GM23338 (cell line): ENCODE data around the gene MOB3B. TPM values are rescaled to one million over a fixed set of nuclear protein-coding genes. Genes with fewer than 3 reads are reported as not detected.

Experiments used
- ATAC-seq: fragments of 200-7000 bp; cut with Tn5 transposase; 3 replicates; pipeline ENCODE4 v1.9.1; 2020
- DNase-seq: peaks from one replicate; pipeline ENCODE4 v3.0.0-alpha.2; 2015; ENCODE audit warnings: low spot score
- H2AFZ ChIP-seq: fragments of 200-600 bp; sonication (generic); 2 replicates; pipeline ENCODE4 v1.8.0; 2016; ENCODE audit warnings: antibody characterized with exemption, mild to moderate bottlenecking, moderate library complexity
- H3F3A ChIP-seq: fragments of 200-600 bp; sonication (generic); replicated peaks from 2 replicates; pipeline ENCODE4 v1.8.0; 2017; ENCODE audit warnings: antibody characterized with exemption, mixed run types, low read depth
- H3K27ac ChIP-seq: fragments of 200-600 bp; sonication (generic); 2 replicates; pipeline ENCODE4 v1.6.1; 2016; ENCODE audit warnings: low read depth
- H3K27me3 ChIP-seq: fragments of 200-600 bp; sonication (generic); 2 replicates; pipeline ENCODE4 v1.8.0; 2016; ENCODE audit warnings: mild to moderate bottlenecking, mixed run types, moderate library complexity; ENCODE audit not compliant: insufficient read depth
- H3K36me3 ChIP-seq: fragments of 200-600 bp; sonication (generic); 2 replicates; pipeline ENCODE4 v1.8.0; 2016; ENCODE audit warnings: mild to moderate bottlenecking; ENCODE audit not compliant: insufficient read depth
- H3K4me1 ChIP-seq: fragments of 200-600 bp; sonication (generic); 2 replicates; pipeline ENCODE4 v1.8.0; 2016; ENCODE audit warnings: mild to moderate bottlenecking, moderate library complexity; ENCODE audit not compliant: insufficient read depth
- H3K4me2 ChIP-seq: fragments of 200-600 bp; sonication (generic); 2 replicates; pipeline ENCODE4 v1.7.1; 2017; ENCODE audit warnings: mixed run types
- H3K4me3 ChIP-seq: fragments of 200-600 bp; sonication (generic); 2 replicates; pipeline ENCODE4 v1.6.1; 2016; ENCODE audit warnings: mixed run types
- H3K79me2 ChIP-seq: fragments of 200-600 bp; sonication (generic); replicated peaks from 2 replicates; pipeline ENCODE4 v1.8.0; 2017; ENCODE audit warnings: mild to moderate bottlenecking; ENCODE audit not compliant: insufficient read depth
- H3K9me2 ChIP-seq: fragments of 200-600 bp; sonication (generic); 2 replicates; pipeline ENCODE4 v1.8.0; 2017; ENCODE audit not compliant: insufficient read depth
- H4K20me1 ChIP-seq: fragments of 200-600 bp; sonication (generic); replicated peaks from 2 replicates; pipeline ENCODE4 v1.8.0; 2017; ENCODE audit warnings: mild to moderate bottlenecking; ENCODE audit not compliant: insufficient read depth
- H3K27ac Mint-ChIP-seq: 2 replicates; pipeline ENCODE4 v1.8.0; 2020; ENCODE audit warnings: inconsistent platforms, mild to moderate bottlenecking, moderate library complexity, mixed read lengths
- H3K27me3 Mint-ChIP-seq: 3 replicates; pipeline ENCODE4 v1.8.0; 2022; ENCODE audit warnings: low read depth, mild to moderate bottlenecking, moderate library complexity, mixed read lengths, inconsistent platforms; ENCODE audit not compliant: insufficient read depth, poor library complexity
- H3K36me3 Mint-ChIP-seq: 3 replicates; pipeline ENCODE4 v1.8.0; 2021; ENCODE audit warnings: low read depth, mild to moderate bottlenecking, inconsistent platforms, moderate library complexity, mixed read lengths
- H3K4me1 Mint-ChIP-seq: 3 replicates; pipeline ENCODE4 v1.8.0; 2020; ENCODE audit warnings: mild to moderate bottlenecking, inconsistent platforms, mixed read lengths
- H3K4me3 Mint-ChIP-seq: 3 replicates; pipeline ENCODE4 v1.8.0; 2021; ENCODE audit warnings: moderate library complexity, mild to moderate bottlenecking, inconsistent platforms, mixed read lengths
- H3K9me3 Mint-ChIP-seq: 3 replicates; pipeline ENCODE4 v1.8.0; 2020; ENCODE audit warnings: moderate library complexity, mild to moderate bottlenecking, inconsistent platforms, mixed read lengths
- CREB1 ChIP-seq: fragments of 250-450 bp; sonication (Bioruptor Pico); IDR thresholded peaks from 2 replicates; pipeline ENCODE4 v1.5.0; 2020; ENCODE audit warnings: low read depth, mild to moderate bottlenecking, moderate library complexity
- EZH2 ChIP-seq: fragments of 200-600 bp; sonication (generic); IDR thresholded peaks from one replicate; pipeline ENCODE4 v1.8.0; 2017; ENCODE audit warnings: antibody characterized with exemption, mild to moderate bottlenecking, low read depth; ENCODE audit not compliant: unreplicated experiment
- EZH2phosphoT487 ChIP-seq: fragments of 200-600 bp; sonication (generic); IDR thresholded peaks from one replicate; pipeline ENCODE4 v1.8.1; 2018; ENCODE audit warnings: antibody characterized with exemption; ENCODE audit not compliant: unreplicated experiment
- JUNB ChIP-seq: IDR thresholded peaks from one replicate; pipeline ENCODE4 v1.6.1; 2016; ENCODE audit warnings: antibody characterized with exemption; ENCODE audit not compliant: unreplicated experiment
- NANOG ChIP-seq: IDR thresholded peaks from 2 replicates; pipeline ENCODE4 v1.6.1; 2016; ENCODE audit warnings: antibody characterized with exemption, borderline replicate concordance
- POLR2AphosphoS5 ChIP-seq: IDR thresholded peaks from 2 replicates; pipeline ENCODE4 v1.6.1; 2016; ENCODE audit warnings: antibody characterized with exemption, low read depth
- STAT1 ChIP-seq: IDR thresholded peaks from one replicate; pipeline ENCODE4 v1.6.1; 2016; ENCODE audit warnings: antibody characterized with exemption; ENCODE audit not compliant: unreplicated experiment
- ZNF114 ChIP-seq: fragments of 250-450 bp; sonication (Bioruptor Pico); IDR thresholded peaks from 2 replicates; pipeline ENCODE4 v1.5.0; 2020; ENCODE audit warnings: mild to moderate bottlenecking, moderate library complexity
- ZNF331 ChIP-seq: fragments of 250-450 bp; sonication (Bioruptor Pico); IDR thresholded peaks from 2 replicates; pipeline ENCODE4 v1.5.0; 2020; ENCODE audit warnings: low read depth, mild to moderate bottlenecking, moderate library complexity
- polyA plus RNA-seq: library from polyadenylated mRNA; unstranded; fragments of >200 nt; fragmentation: Nextera tagmentation; extraction: Ambion mirVana; gene quantifications from 2 replicates; pipeline ENCODE4 v1.2.1, GENCODE V29; 2016
- total RNA-seq: library from RNA; depleted of rRNA; stranded (reverse); fragments of >200 nt; shearing (Covaris generic); gene quantifications from 2 replicates; pipeline ENCODE4 v1.2.3, GENCODE V29; 2014
- TF ChIP-seq, protein P1 (sequence below): fragments of 250-450 bp; sonication (Bioruptor Pico); IDR thresholded peaks from 2 replicates; pipeline ENCODE4 v1.5.0; 2020; ENCODE audit warnings: mild to moderate bottlenecking, moderate library complexity
- TF ChIP-seq, protein P2 (sequence below): IDR thresholded peaks from 2 replicates; pipeline ENCODE4 v1.6.1; 2016; ENCODE audit warnings: antibody characterized with exemption
- TF ChIP-seq, protein P3 (sequence below), 2 experiments: fragments of 200-600 bp in 1 of 2; sonication (generic) in 1 of 2; conservative IDR thresholded peaks; 2 replicates each; pipeline versions ENCODE4 v1.5.1 to v1.6.1; 2016 to 2017; ENCODE audit warnings: antibody characterized with exemption in 2 of 2, low read depth in 2 of 2, mild to moderate bottlenecking in 2 of 2, moderate library complexity in 1 of 2
- TF ChIP-seq, protein P4 (sequence below): IDR thresholded peaks from one replicate; pipeline ENCODE4 v1.6.1; 2018; ENCODE audit warnings: antibody characterized with exemption; ENCODE audit not compliant: unreplicated experiment

MOB3B gene
- total and polyA plus RNA-seq, 2 experiments from 2014 or later: 7.6 to 12.1 TPM

DNA sequence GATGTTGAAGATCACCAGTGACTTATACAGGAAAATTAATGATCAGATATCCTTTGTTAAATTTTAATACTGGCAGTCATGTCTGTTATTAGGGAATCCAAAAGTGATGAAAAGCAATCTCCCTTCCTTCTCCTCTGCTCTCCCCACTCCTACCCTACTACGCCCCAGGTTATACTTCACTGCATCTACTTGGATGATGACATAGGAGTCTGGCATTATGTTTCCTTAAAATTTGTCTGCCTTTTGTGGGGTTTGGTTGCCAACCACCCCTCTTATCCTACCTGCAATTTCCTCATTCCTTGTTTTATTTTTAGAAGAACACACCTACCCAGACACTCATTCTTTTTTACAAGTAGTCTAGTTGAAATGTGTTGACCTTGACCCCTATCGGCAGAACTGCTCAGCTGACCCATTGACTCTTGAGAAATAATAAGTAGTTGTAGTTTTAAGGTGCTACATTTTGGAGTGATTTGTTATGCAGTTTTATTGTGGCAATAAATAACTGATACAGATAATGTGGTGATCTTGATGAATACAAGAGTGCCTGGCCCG is 5.1 kb upstream of the MOB3B start:
- no peak overlapping the region for H3K4me3 Mint-ChIP-seq
- Histone ChIP-seq H3K36me3 (no peaks in the 10 kb centered on the region), H4K20me1 (no peaks in the 10 kb centered on the region), H3F3A (no peaks in the 10 kb centered on the region), H2AFZ (no peak overlapping the region), H3K9me2 (no peaks in the 10 kb centered on the region), H3K4me1 (peaks cover 14% of the 10 kb centered on the region; the same call in 1 of the 2 replicates), H3K27me3 (no peaks in the 10 kb centered on the region), H3K79me2 (no peaks in the 10 kb centered on the region), H3K4me2 (no peak overlapping the region), H3K27ac (no peak overlapping the region), H3K4me3 (no peak overlapping the region)
- DNase-seq (no peak), ATAC-seq (no peak)
- no peak overlapping the region for H3K27ac Mint-ChIP-seq
- H3K36me3 Mint-ChIP-seq: no peaks in the 10 kb centered on the region
- peaks cover 8% of the 10 kb centered on the region for H3K27me3 Mint-ChIP-seq
- peaks cover 33% of the 10 kb centered on the region for H3K4me1 Mint-ChIP-seq
- no peaks in the 10 kb centered on the region for H3K9me3 Mint-ChIP-seq
- no peak for TF ChIP-seq POLR2AphosphoS5
- TF ChIP-seq, protein P1, sequence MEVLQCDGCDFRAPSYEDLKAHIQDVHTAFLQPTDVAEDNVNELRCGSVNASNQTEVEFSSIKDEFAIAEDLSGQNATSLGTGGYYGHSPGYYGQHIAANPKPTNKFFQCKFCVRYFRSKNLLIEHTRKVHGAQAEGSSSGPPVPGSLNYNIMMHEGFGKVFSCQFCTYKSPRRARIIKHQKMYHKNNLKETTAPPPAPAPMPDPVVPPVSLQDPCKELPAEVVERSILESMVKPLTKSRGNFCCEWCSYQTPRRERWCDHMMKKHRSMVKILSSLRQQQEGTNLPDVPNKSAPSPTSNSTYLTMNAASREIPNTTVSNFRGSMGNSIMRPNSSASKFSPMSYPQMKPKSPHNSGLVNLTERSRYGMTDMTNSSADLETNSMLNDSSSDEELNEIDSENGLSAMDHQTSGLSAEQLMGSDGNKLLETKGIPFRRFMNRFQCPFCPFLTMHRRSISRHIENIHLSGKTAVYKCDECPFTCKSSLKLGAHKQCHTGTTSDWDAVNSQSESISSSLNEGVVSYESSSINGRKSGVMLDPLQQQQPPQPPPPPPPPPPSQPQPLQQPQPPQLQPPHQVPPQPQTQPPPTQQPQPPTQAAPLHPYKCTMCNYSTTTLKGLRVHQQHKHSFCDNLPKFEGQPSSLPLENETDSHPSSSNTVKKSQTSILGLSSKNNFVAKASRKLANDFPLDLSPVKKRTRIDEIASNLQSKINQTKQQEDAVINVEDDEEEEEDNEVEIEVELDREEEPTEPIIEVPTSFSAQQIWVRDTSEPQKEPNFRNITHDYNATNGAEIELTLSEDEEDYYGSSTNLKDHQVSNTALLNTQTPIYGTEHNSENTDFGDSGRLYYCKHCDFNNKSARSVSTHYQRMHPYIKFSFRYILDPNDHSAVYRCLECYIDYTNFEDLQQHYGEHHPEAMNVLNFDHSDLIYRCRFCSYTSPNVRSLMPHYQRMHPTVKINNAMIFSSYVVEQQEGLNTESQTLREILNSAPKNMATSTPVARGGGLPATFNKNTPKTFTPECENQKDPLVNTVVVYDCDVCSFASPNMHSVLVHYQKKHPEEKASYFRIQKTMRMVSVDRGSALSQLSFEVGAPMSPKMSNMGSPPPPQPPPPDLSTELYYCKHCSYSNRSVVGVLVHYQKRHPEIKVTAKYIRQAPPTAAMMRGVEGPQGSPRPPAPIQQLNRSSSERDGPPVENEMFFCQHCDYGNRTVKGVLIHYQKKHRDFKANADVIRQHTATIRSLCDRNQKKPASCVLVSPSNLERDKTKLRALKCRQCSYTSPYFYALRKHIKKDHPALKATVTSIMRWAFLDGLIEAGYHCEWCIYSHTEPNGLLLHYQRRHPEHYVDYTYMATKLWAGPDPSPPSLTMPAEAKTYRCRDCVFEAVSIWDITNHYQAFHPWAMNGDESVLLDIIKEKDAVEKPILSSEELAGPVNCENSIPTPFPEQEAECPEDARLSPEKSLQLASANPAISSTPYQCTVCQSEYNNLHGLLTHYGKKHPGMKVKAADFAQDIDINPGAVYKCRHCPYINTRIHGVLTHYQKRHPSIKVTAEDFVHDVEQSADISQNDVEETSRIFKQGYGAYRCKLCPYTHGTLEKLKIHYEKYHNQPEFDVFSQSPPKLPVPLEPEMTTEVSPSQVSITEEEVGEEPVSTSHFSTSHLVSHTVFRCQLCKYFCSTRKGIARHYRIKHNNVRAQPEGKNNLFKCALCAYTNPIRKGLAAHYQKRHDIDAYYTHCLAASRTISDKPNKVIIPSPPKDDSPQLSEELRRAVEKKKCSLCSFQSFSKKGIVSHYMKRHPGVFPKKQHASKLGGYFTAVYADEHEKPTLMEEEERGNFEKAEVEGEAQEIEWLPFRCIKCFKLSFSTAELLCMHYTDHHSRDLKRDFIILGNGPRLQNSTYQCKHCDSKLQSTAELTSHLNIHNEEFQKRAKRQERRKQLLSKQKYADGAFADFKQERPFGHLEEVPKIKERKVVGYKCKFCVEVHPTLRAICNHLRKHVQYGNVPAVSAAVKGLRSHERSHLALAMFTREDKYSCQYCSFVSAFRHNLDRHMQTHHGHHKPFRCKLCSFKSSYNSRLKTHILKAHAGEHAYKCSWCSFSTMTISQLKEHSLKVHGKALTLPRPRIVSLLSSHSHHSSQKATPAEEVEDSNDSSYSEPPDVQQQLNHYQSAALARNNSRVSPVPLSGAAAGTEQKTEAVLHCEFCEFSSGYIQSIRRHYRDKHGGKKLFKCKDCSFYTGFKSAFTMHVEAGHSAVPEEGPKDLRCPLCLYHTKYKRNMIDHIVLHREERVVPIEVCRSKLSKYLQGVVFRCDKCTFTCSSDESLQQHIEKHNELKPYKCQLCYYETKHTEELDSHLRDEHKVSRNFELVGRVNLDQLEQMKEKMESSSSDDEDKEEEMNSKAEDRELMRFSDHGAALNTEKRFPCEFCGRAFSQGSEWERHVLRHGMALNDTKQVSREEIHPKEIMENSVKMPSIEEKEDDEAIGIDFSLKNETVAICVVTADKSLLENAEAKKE (CRISPR knock-in tag): no peak
- TF ChIP-seq, protein P2, sequence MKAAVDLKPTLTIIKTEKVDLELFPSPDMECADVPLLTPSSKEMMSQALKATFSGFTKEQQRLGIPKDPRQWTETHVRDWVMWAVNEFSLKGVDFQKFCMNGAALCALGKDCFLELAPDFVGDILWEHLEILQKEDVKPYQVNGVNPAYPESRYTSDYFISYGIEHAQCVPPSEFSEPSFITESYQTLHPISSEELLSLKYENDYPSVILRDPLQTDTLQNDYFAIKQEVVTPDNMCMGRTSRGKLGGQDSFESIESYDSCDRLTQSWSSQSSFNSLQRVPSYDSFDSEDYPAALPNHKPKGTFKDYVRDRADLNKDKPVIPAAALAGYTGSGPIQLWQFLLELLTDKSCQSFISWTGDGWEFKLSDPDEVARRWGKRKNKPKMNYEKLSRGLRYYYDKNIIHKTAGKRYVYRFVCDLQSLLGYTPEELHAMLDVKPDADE: no peak
- no peak for TF ChIP-seq EZH2phosphoT487
- TF ChIP-seq ZNF114 (CRISPR knock-in tag): no peak
- no peak for TF ChIP-seq STAT1
- no peak for TF ChIP-seq JUNB
- TF ChIP-seq NANOG: no peak
- no peak for TF ChIP-seq EZH2
- TF ChIP-seq, protein P3, sequence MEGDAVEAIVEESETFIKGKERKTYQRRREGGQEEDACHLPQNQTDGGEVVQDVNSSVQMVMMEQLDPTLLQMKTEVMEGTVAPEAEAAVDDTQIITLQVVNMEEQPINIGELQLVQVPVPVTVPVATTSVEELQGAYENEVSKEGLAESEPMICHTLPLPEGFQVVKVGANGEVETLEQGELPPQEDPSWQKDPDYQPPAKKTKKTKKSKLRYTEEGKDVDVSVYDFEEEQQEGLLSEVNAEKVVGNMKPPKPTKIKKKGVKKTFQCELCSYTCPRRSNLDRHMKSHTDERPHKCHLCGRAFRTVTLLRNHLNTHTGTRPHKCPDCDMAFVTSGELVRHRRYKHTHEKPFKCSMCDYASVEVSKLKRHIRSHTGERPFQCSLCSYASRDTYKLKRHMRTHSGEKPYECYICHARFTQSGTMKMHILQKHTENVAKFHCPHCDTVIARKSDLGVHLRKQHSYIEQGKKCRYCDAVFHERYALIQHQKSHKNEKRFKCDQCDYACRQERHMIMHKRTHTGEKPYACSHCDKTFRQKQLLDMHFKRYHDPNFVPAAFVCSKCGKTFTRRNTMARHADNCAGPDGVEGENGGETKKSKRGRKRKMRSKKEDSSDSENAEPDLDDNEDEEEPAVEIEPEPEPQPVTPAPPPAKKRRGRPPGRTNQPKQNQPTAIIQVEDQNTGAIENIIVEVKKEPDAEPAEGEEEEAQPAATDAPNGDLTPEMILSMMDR (conservative IDR thresholded peaks at IDR 0.05; ENCODE audit: low read depth in 2 of 2): no peak
- TF ChIP-seq CREB1 (CRISPR knock-in tag): no peak
- TF ChIP-seq ZNF331: no peak
- TF ChIP-seq, protein P4, sequence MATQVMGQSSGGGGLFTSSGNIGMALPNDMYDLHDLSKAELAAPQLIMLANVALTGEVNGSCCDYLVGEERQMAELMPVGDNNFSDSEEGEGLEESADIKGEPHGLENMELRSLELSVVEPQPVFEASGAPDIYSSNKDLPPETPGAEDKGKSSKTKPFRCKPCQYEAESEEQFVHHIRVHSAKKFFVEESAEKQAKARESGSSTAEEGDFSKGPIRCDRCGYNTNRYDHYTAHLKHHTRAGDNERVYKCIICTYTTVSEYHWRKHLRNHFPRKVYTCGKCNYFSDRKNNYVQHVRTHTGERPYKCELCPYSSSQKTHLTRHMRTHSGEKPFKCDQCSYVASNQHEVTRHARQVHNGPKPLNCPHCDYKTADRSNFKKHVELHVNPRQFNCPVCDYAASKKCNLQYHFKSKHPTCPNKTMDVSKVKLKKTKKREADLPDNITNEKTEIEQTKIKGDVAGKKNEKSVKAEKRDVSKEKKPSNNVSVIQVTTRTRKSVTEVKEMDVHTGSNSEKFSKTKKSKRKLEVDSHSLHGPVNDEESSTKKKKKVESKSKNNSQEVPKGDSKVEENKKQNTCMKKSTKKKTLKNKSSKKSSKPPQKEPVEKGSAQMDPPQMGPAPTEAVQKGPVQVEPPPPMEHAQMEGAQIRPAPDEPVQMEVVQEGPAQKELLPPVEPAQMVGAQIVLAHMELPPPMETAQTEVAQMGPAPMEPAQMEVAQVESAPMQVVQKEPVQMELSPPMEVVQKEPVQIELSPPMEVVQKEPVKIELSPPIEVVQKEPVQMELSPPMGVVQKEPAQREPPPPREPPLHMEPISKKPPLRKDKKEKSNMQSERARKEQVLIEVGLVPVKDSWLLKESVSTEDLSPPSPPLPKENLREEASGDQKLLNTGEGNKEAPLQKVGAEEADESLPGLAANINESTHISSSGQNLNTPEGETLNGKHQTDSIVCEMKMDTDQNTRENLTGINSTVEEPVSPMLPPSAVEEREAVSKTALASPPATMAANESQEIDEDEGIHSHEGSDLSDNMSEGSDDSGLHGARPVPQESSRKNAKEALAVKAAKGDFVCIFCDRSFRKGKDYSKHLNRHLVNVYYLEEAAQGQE: no peak
